HepG2 (cell line): ENCODE results near the gene CIAO2A. TPM values are rescaled to one million over a fixed set of nuclear protein-coding genes. Genes with fewer than 3 reads are reported as not detected.
A peak's percentile ranks its signal among the peaks of the same experiment; 100 is the strongest.

Experiments
- NR2F2 ChIP-seq: IDR thresholded peaks from 2 replicates; pipeline ENCODE4 v1.6.1; 2012; ENCODE audit warnings: low read depth, inconsistent platforms, borderline replicate concordance
- NR2F6 ChIP-seq, 2 experiments: IDR thresholded peaks; 2 replicates each; pipeline ENCODE4 v1.6.1; 2016; ENCODE audit warnings: antibody characterized with exemption in 1 of 2, mild to moderate bottlenecking in 1 of 2
- PAX8 ChIP-seq: sonication (generic); formaldehyde crosslinking; IDR thresholded peaks from 2 replicates; pipeline ENCODE4 v1.8.0; 2022; ENCODE audit warnings: mild to moderate bottlenecking, missing genetic modification reagents, borderline replicate concordance
- RARA ChIP-seq: IDR thresholded peaks from 2 replicates; pipeline ENCODE4 v1.6.1; 2016; ENCODE audit warnings: missing genetic modification reagents, missing compliant biosample characterization
- SIN3B ChIP-seq: fragments of 150-350 bp; IDR thresholded peaks from 2 replicates; pipeline ENCODE4 v1.6.1; 2014; ENCODE audit warnings: low read length
- WIZ ChIP-seq: sonication (generic); formaldehyde crosslinking; IDR thresholded peaks from 2 replicates; pipeline ENCODE4 v1.5.1; 2020; ENCODE audit warnings: mild to moderate bottlenecking, missing genetic modification reagents
- ZNF660 ChIP-seq: sonication (generic); formaldehyde crosslinking; IDR thresholded peaks from 2 replicates; pipeline ENCODE4 v1.5.1; 2020; ENCODE audit warnings: mild to moderate bottlenecking, low read depth, missing genetic modification reagents, borderline replicate concordance
- ZNF75D ChIP-seq: sonication (generic); formaldehyde crosslinking; IDR thresholded peaks from 2 replicates; pipeline ENCODE4 v1.8.1; 2023; ENCODE audit warnings: missing genetic modification reagents, mild to moderate bottlenecking, borderline replicate concordance
- ZNF841 ChIP-seq: sonication (generic); formaldehyde crosslinking; IDR thresholded peaks from 2 replicates; pipeline ENCODE4 v1.8.1; 2023; ENCODE audit warnings: missing genetic modification reagents, borderline replicate concordance
- polyA plus RNA-seq, 8 experiments: library from polyadenylated mRNA; depleted of rRNA in 3 of 8; stranded (reverse) in 7 of 8; unstranded in 1 of 8; fragments of >200 nt; fragmentation: Illumina TruSeq in 4 of 8; extraction: Trizol in 4 of 8; gene quantifications; 2 replicates each; pipeline versions ENCODE4 v1.2.1 to v1.2.3, GENCODE V29; 2011 to 2016; ENCODE audit warnings: low read depth in 4 of 8, missing spikeins in 1 of 8, mixed read lengths in 1 of 8; ENCODE audit not compliant: insufficient read depth in 1 of 8
- total RNA-seq, 5 experiments: library from RNA; depleted of rRNA; stranded (reverse); fragments of >200 nt; fragmentation: Illumina TruSeq; extraction: Trizol; gene quantifications; 2 replicates each; pipeline ENCODE4 v1.2.3, GENCODE V29; 2016; ENCODE audit warnings: low read depth in 1 of 5
- TF ChIP-seq, protein P1 (sequence below): sonication (generic); formaldehyde crosslinking; IDR thresholded peaks from 2 replicates; pipeline ENCODE4 v1.4.0; 2020; ENCODE audit warnings: missing genetic modification reagents, borderline replicate concordance
- TF ChIP-seq, protein P2 (sequence below): IDR thresholded peaks from 2 replicates; pipeline ENCODE4 v1.6.1; 2016
- TF ChIP-seq, protein P3 (sequence below): IDR thresholded peaks from 2 replicates; pipeline ENCODE4 v1.6.1; 2016; ENCODE audit warnings: mild to moderate bottlenecking, missing biosample characterization, missing genetic modification reagents
- TF ChIP-seq, protein P4 (sequence below): sonication (generic); formaldehyde crosslinking; conservative IDR thresholded peaks from 2 replicates; pipeline ENCODE4 v1.4.0; 2020; ENCODE audit warnings: mild to moderate bottlenecking, missing genetic modification reagents, moderate library complexity
- TF ChIP-seq, protein P5 (sequence below): sonication (generic); formaldehyde crosslinking; IDR thresholded peaks from 2 replicates; pipeline ENCODE4 v1.5.0; 2020; ENCODE audit warnings: missing genetic modification reagents

Gene CIAO2A
- total and polyA plus RNA-seq, 2 of the 13 experiments (the other 11 are each of a cell fraction or from before 2014, with no cell fraction given) = 83.0 to 100 TPM

DNA sequence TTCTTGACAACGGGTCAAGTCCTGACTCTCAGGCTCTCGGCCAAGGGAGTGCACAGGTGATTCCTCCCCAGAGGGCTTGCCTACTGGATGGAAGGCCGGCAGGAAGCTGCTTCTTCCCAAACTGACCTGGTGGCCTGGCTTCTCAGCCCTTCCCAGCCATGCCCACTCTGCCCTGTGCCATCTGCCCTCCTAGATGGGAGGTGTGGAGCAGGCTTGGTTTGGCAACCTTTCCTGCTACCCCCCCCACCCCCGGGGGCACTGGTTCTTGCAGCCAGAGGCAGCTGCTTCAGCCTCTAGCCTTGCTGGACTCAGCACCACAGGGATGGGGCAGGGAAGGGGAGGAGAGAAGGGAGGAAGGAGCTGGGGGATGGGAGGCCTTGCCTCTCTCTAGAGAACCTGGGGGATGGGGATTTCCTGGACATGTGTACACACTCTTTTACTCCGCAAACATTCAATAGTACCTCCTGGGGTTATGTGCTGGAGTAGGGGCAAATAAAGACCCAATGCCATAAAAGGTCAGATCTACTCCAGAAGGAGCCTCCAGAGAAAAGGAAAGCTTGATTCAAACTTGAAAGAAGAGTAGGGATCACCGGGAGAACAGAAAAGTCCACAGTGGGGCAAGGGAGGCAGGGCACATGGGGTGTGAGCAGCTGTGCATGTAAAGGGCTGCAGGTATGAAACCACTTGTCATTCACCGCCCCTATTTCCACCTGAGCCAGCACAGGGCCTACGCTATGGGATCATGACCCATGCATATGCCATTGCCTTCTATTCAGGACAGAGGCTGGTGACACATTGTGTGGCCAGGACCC lies 43.2 kb downstream of the CIAO2A start (continued):
- TF ChIP-seq, protein P1, sequence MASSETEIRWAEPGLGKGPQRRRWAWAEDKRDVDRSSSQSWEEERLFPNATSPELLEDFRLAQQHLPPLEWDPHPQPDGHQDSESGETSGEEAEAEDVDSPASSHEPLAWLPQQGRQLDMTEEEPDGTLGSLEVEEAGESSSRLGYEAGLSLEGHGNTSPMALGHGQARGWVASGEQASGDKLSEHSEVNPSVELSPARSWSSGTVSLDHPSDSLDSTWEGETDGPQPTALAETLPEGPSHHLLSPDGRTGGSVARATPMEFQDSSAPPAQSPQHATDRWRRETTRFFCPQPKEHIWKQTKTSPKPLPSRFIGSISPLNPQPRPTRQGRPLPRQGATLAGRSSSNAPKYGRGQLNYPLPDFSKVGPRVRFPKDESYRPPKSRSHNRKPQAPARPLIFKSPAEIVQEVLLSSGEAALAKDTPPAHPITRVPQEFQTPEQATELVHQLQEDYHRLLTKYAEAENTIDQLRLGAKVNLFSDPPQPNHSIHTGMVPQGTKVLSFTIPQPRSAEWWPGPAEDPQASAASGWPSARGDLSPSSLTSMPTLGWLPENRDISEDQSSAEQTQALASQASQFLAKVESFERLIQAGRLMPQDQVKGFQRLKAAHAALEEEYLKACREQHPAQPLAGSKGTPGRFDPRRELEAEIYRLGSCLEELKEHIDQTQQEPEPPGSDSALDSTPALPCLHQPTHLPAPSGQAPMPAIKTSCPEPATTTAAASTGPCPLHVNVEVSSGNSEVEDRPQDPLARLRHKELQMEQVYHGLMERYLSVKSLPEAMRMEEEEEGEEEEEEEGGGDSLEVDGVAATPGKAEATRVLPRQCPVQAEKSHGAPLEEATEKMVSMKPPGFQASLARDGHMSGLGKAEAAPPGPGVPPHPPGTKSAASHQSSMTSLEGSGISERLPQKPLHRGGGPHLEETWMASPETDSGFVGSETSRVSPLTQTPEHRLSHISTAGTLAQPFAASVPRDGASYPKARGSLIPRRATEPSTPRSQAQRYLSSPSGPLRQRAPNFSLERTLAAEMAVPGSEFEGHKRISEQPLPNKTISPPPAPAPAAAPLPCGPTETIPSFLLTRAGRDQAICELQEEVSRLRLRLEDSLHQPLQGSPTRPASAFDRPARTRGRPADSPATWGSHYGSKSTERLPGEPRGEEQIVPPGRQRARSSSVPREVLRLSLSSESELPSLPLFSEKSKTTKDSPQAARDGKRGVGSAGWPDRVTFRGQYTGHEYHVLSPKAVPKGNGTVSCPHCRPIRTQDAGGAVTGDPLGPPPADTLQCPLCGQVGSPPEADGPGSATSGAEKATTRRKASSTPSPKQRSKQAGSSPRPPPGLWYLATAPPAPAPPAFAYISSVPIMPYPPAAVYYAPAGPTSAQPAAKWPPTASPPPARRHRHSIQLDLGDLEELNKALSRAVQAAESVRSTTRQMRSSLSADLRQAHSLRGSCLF = no peak
- TF ChIP-seq ZNF75D (CRISPR knock-in tag) (no peak), NR2F6 (IDR thresholded peaks at IDR 0.05) (peak; percentile 28; the same call in 1 of the 2 replicates), NR2F6 (CRISPR knock-in tag; IDR thresholded peaks at IDR 0.05) (no peak), ZNF841 (CRISPR knock-in tag) (no peak), RARA (CRISPR knock-in tag) (peak; percentile 69), ZNF660 (CRISPR knock-in tag) (no peak), SIN3B (no peak), NR2F2 (no peak), PAX8 (CRISPR knock-in tag) (no peak), WIZ (no peak)
- TF ChIP-seq, protein P2, sequence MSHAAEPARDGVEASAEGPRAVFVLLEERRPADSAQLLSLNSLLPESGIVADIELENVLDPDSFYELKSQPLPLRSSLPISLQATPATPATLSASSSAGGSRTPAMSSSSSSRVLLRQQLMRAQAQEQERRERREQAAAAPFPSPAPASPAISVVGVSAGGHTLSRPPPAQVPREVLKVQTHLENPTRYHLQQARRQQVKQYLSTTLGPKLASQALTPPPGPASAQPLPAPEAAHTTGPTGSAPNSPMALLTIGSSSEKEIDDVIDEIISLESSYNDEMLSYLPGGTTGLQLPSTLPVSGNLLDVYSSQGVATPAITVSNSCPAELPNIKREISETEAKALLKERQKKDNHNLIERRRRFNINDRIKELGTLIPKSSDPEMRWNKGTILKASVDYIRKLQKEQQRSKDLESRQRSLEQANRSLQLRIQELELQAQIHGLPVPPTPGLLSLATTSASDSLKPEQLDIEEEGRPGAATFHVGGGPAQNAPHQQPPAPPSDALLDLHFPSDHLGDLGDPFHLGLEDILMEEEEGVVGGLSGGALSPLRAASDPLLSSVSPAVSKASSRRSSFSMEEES = no peak
- TF ChIP-seq, protein P3, sequence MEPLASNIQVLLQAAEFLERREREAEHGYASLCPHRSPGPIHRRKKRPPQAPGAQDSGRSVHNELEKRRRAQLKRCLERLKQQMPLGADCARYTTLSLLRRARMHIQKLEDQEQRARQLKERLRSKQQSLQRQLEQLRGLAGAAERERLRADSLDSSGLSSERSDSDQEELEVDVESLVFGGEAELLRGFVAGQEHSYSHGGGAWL (CRISPR knock-in tag) = no peak
- TF ChIP-seq, protein P4, sequence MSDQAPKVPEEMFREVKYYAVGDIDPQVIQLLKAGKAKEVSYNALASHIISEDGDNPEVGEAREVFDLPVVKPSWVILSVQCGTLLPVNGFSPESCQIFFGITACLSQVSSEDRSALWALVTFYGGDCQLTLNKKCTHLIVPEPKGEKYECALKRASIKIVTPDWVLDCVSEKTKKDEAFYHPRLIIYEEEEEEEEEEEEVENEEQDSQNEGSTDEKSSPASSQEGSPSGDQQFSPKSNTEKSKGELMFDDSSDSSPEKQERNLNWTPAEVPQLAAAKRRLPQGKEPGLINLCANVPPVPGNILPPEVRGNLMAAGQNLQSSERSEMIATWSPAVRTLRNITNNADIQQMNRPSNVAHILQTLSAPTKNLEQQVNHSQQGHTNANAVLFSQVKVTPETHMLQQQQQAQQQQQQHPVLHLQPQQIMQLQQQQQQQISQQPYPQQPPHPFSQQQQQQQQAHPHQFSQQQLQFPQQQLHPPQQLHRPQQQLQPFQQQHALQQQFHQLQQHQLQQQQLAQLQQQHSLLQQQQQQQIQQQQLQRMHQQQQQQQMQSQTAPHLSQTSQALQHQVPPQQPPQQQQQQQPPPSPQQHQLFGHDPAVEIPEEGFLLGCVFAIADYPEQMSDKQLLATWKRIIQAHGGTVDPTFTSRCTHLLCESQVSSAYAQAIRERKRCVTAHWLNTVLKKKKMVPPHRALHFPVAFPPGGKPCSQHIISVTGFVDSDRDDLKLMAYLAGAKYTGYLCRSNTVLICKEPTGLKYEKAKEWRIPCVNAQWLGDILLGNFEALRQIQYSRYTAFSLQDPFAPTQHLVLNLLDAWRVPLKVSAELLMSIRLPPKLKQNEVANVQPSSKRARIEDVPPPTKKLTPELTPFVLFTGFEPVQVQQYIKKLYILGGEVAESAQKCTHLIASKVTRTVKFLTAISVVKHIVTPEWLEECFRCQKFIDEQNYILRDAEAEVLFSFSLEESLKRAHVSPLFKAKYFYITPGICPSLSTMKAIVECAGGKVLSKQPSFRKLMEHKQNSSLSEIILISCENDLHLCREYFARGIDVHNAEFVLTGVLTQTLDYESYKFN = peak; percentile 50; the same call in 1 of the 2 replicates
- TF ChIP-seq, protein P5, sequence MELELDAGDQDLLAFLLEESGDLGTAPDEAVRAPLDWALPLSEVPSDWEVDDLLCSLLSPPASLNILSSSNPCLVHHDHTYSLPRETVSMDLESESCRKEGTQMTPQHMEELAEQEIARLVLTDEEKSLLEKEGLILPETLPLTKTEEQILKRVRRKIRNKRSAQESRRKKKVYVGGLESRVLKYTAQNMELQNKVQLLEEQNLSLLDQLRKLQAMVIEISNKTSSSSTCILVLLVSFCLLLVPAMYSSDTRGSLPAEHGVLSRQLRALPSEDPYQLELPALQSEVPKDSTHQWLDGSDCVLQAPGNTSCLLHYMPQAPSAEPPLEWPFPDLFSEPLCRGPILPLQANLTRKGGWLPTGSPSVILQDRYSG = no peak
